Kidney (tissue), 22 donors: ENCODE data around the gene BMF. TPM values are rescaled to one million over a fixed set of nuclear protein-coding genes. Genes with fewer than 3 reads are reported as not detected.
A peak's percentile ranks its signal among the peaks of the same experiment; 100 is the strongest.

Experiments used
- DNase-seq, 5 donors: peaks; one replicate each; pipeline ENCODE4 v3.0.0-alpha.2; 2013 to 2020
- FAIRE-seq: peaks from 2 replicates; lab custom pipeline; 2012; peaks lifted over from hg19 to GRCh38; lab: Jason Lieb, UNC
- H3K27ac ChIP-seq, 2 donors: one replicate each; pipeline ENCODE4 v1.7.0; 2013; ENCODE audit warnings: low read depth in 2 of 2, low read length in 2 of 2, inconsistent platforms in 1 of 2
- H3K27me3 ChIP-seq: one replicate; pipeline ENCODE4 v1.7.1; 2013; ENCODE audit warnings: low read length, inconsistent platforms; ENCODE audit not compliant: control insufficient read depth, insufficient read depth
- H3K36me3 ChIP-seq, 3 donors: one replicate each; pipeline versions ENCODE4 v1.7.0 to v1.7.1; 2013; ENCODE audit warnings: low read length in 3 of 3, control low read depth in 1 of 3, inconsistent platforms in 1 of 3; ENCODE audit not compliant: insufficient read depth in 3 of 3, control insufficient read depth in 2 of 3
- H3K4me1 ChIP-seq, 3 donors: one replicate each; pipeline versions ENCODE4 v1.7.0 to v1.7.1; 2013; ENCODE audit warnings: low read length in 3 of 3, inconsistent platforms in 1 of 3, low read depth in 1 of 3; ENCODE audit not compliant: control insufficient read depth in 2 of 3, insufficient read depth in 2 of 3
- H3K4me3 ChIP-seq, 3 donors: one replicate each; pipeline versions ENCODE4 v1.7.0 to v1.8.1; 2013; ENCODE audit warnings: low read length in 3 of 3, control low read depth in 1 of 3, inconsistent platforms in 1 of 3
- H3K9ac ChIP-seq, 3 donors: one replicate each; pipeline versions ENCODE4 v1.7.0 to v1.7.1; 2013; ENCODE audit warnings: low read length in 3 of 3, control low read depth in 1 of 3, inconsistent platforms in 1 of 3
- H3K9me3 ChIP-seq, 3 donors: one replicate each; pipeline versions ENCODE4 v1.7.0 to v1.7.1; 2013; ENCODE audit warnings: low read length in 3 of 3, control low read depth in 1 of 3, inconsistent platforms in 1 of 3; ENCODE audit not compliant: control insufficient read depth in 2 of 3, insufficient read depth in 1 of 3
- intact Hi-C: fragments of 100-400 bp; cut with DNase I; formaldehyde crosslinking; loops from one replicate; pipeline ENCODE4 v1.11.1; 2022
- long read RNA-seq, 10 donors: library from polyadenylated mRNA in 1 of 10; unstranded in 1 of 10; transcript quantifications; one replicate each; pipeline ENCODE4 v2.0.0 and lab custom pipeline, GENCODE V29; 2021 to 2026
- polyA plus RNA-seq: library from polyadenylated mRNA; stranded (reverse); fragments of 350-450 nt; fragmentation: Illumina TruSeq; extraction: RNeasy Lipid Tissue Mini Kit (QIAGEN cat#74804); gene quantifications from one replicate; pipeline ENCODE4 v1.2.3, GENCODE V29; 2014; ENCODE audit warnings: low read depth, low replicate concordance; ENCODE audit not compliant: insufficient read depth
- total RNA-seq: library from RNA; stranded (reverse); fragmentation: NEBNext Ultra II Directional; extraction: Animal tissue kit (Norgen Biotek cat#: 25700); gene quantifications from one replicate; pipeline ENCODE4 v1.2.1, GENCODE V29; 2021
- TF ChIP-seq, protein P1 (sequence below): IDR thresholded peaks from 3 replicates; pipeline ENCODE4 v1.5.1; 2012; ENCODE audit warnings: mild to moderate bottlenecking, moderate library complexity, borderline replicate concordance; ENCODE audit not compliant: insufficient read depth; ENCODE audit errors: extremely low read depth
- donor health status: control.
- donor health status: control.
- donor health status: control.
- donor health status: control.
- donor health status: control.
- donor health status: DM: yes; HTN: yes; CAD: no.
- donor health status: Normal renal cell carcinoma (clear cell type).

Gene BMF, protein sequence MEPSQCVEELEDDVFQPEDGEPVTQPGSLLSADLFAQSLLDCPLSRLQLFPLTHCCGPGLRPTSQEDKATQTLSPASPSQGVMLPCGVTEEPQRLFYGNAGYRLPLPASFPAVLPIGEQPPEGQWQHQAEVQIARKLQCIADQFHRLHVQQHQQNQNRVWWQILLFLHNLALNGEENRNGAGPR
- total RNA-seq: 19.7 TPM
- 3.6 TPM for polyA plus RNA-seq
- long read RNA-seq, donor 1, full-length matches to known transcripts: 3 of 3 reads
- long read RNA-seq, donor 1, partial matches to known transcripts: 0 of 3 reads
- long read RNA-seq, donor 1, other reads (novel, unspliced or antisense): 0 of 3 reads
- long read RNA-seq, donor 2, full-length matches to known transcripts: 1 of 1 reads
- long read RNA-seq, donor 2, partial matches to known transcripts: 0 of 1 reads
- long read RNA-seq, donor 2, other reads (novel, unspliced or antisense): 0 of 1 reads
- long read RNA-seq, donor 3, full-length matches to known transcripts: 6 of 12 reads
- long read RNA-seq, donor 3, partial matches to known transcripts: 0 of 12 reads
- long read RNA-seq, donor 3, other reads (novel, unspliced or antisense): 6 of 12 reads
- long read RNA-seq, donor 4, full-length matches to known transcripts: 1 of 1 reads
- long read RNA-seq, donor 4, partial matches to known transcripts: 0 of 1 reads
- long read RNA-seq, donor 4, other reads (novel, unspliced or antisense): 0 of 1 reads
- long read RNA-seq, donor 5, full-length matches to known transcripts: 1 of 1 reads
- long read RNA-seq, donor 5, partial matches to known transcripts: 0 of 1 reads
- long read RNA-seq, donor 5, other reads (novel, unspliced or antisense): 0 of 1 reads
- long read RNA-seq, donor 6: 0 reads
- long read RNA-seq, donor 7, full-length matches to known transcripts: 2 of 12 reads
- long read RNA-seq, donor 7, partial matches to known transcripts: 0 of 12 reads
- long read RNA-seq, donor 7, other reads (novel, unspliced or antisense): 10 of 12 reads
- long read RNA-seq, donor 8, full-length matches to known transcripts: 2 of 2 reads
- long read RNA-seq, donor 8, partial matches to known transcripts: 0 of 2 reads
- long read RNA-seq, donor 8, other reads (novel, unspliced or antisense): 0 of 2 reads
- long read RNA-seq, donor 9, full-length matches to known transcripts: 1 of 1 reads
- long read RNA-seq, donor 9, partial matches to known transcripts: 0 of 1 reads
- long read RNA-seq, donor 9, other reads (novel, unspliced or antisense): 0 of 1 reads
- long read RNA-seq, donor 10, full-length matches to known transcripts: 1 of 1 reads
- long read RNA-seq, donor 10, partial matches to known transcripts: 0 of 1 reads
- long read RNA-seq, donor 10, other reads (novel, unspliced or antisense): 0 of 1 reads

DNA sequence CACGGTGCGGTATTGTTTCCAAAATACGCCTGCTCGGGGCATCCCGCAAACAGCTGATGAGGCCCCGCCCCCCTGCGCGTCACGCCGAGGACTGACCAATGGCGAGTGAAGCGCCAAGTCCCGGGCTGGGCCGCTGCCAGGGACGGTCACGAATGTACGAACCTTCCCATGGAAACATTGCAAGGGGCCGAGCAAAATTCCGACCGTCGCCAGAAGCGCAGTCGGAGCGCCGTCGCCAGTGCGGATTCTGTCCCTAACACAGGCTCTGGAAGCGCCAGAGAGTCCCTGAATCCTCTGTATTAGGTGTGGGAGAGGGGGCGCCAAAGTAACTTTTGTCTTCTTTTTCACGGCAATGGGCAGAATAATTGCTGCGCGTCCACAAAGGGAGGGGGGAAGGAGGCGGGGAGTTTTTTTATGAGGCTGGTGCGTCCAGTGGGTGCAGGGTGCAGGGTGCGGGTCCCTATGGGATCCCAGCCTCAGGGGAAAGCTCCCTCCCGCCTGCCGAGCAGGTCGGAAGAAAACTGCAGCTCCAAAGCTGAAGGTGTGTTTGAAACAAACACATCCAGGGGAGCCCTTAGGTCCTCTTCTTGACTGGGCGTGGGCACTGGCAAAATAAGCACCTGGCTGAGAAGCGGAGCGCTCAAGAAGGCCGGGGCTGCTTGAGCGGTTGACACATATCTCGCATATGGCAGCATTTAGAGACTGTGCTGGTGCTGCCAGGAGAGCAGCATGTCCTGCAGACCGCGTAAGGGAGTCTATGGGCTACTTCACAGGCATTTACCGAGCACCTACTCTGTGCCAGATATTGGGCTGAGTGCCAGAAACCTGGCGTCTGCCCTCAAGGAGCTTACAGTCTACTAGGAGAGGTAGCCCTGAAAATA lies at the start of gene BMF:
Gene BMF (minus strand): TSS at position 25 of the 881 bp plus-strand sequence. CDS start 2,793 bp downstream, outside the sequence.
- H3K9ac ChIP-seq: peak within 1 kb of the TSS; percentile 37 to 65 (median 57)
- peaks cover 5 to 34% (median 10%) of the 10 kb centered on the region in 3 donors for H3K4me1 ChIP-seq
- no peaks in the 10 kb centered on the region for H3K27me3 ChIP-seq
- H3K9me3 ChIP-seq: no peaks in the 10 kb centered on the region
- TF ChIP-seq, protein P1, sequence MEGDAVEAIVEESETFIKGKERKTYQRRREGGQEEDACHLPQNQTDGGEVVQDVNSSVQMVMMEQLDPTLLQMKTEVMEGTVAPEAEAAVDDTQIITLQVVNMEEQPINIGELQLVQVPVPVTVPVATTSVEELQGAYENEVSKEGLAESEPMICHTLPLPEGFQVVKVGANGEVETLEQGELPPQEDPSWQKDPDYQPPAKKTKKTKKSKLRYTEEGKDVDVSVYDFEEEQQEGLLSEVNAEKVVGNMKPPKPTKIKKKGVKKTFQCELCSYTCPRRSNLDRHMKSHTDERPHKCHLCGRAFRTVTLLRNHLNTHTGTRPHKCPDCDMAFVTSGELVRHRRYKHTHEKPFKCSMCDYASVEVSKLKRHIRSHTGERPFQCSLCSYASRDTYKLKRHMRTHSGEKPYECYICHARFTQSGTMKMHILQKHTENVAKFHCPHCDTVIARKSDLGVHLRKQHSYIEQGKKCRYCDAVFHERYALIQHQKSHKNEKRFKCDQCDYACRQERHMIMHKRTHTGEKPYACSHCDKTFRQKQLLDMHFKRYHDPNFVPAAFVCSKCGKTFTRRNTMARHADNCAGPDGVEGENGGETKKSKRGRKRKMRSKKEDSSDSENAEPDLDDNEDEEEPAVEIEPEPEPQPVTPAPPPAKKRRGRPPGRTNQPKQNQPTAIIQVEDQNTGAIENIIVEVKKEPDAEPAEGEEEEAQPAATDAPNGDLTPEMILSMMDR: peak; percentile 26
- intact Hi-C loops: no loop called here
- H3K36me3 ChIP-seq: no peaks in the 10 kb centered on the region
- peak; percentile 99 to 100 (median 99) for DNase-seq
- peak; percentile 72 for FAIRE-seq
- peak within 1 kb of the TSS; percentile 68 to 79 (median 76) for H3K4me3 ChIP-seq
- H3K27ac ChIP-seq: peak within 1 kb of the TSS; percentile 35 to 68

DNA sequence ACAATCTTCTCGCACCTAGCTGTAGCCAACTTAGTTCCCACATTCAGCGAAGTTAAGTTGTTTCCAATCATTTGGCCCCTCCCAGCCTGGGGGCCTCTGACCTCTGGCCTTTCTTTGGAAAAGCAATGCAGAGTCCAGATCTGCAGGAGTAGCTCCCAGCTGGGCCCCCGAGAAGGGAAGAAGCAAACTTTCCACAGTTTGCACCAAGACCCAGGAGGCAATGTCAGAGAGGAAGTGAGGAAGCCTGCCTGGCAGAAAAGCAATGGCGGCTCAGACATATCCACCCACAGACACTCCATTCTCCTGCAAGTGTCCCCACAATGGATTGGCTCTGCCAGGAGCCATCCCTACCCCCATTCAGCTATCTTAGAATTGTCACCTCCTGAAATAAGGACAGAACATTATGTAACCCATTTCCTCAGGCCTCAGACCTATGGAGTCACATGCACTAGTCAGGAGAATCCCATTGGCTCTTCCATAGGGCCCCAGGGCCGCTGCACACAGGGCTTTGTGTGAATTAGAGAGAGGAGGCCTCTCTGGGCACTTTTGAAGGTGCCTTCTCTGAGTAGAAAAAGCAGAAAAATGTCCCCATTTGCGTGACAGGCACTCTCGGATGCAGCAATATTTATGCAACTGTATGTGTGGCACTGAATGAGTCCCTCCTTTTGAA lies 49.2 kb upstream of the BMF start:
- Histone ChIP-seq H3K27me3 (no peaks in the 10 kb centered on the region), H3K4me3 (no peak overlapping the region), H3K9me3 (no peaks in the 10 kb centered on the region), H3K27ac (no peak overlapping the region), H3K9ac (no peak overlapping the region), H3K4me1 (peaks cover 0 to 10% (median 0%) of the 10 kb centered on the region in 3 donors), H3K36me3 (no peaks in the 10 kb centered on the region)
- intact Hi-C loops: no loop called here
- DNase-seq (no peak), FAIRE-seq (no peak)
- TF ChIP-seq, protein P1: no peak
